ENCODE measurements around the gene ADD3.
A peak's percentile ranks its signal among the peaks of the same experiment; 100 is the strongest.

ADD3 gene

DNA sequence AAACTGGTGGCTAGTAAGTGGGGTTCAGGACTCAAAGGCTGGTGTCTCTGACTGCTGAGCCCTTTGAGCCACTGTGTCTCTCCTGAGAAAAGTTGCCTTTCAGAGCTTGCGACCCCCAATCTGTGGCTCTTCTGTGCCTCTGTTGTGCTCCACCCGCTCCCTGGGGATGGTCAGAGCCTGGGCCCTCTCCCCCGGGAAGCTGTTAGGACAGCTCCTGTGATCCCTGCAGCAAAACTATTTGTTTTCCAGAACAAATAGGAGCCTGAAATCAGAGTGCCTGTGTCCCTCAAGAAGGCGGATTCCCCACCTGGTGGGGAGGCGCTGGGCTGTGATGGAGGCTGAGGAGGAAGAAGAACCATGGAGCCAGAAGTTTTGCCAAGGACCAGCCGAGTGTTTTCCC lies 143.2 kb downstream of the ADD3 start:
- H3K9me3 Mint-ChIP-seq, result no peaks in the 10 kb centered on the region

DNA sequence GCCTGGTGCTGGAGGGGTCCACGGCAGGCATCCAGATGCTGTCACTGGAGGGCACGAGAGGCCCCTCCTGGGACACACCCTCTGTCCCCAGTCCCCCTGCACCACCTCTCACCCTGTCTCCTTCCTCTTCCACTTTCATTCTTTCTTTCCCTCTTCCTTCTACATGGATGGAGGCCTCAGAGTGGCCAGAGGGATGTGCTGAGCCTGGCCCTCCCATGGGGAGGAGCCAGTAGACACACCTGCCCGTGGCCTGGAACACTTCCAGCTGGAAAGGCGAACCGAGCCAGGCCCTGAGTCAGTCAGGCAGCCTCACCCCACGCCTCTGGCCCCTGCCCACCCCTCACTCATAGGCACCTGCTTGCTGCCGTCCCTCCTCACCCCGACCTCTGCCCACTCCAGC lies 143.7 kb downstream of the ADD3 start:
- TF ChIP-seq CTCF (IDR thresholded peaks at IDR 0.05), result no peak
- no peaks in the 10 kb centered on the region for H3K9me3 Mint-ChIP-seq
- peak; percentile 22 for DNase-seq
- H3K36me3 Mint-ChIP-seq (ENCODE audit: low read depth), result no peaks in the 10 kb centered on the region
- H3K4me3 Mint-ChIP-seq, result no peak overlapping the region
- H3K27me3 Mint-ChIP-seq (ENCODE audit: low read depth, poor library complexity), result peaks cover 15% of the 10 kb centered on the region
- peak overlapping the region; percentile 88 for H3K27ac Mint-ChIP-seq
- peaks cover 60% of the 10 kb centered on the region for H3K4me1 Mint-ChIP-seq

More for the DNA sequence above, 143.2 kb downstream of the ADD3 start:
- TF ChIP-seq CTCF (IDR thresholded peaks at IDR 0.05), result no peak
- H3K4me3 Mint-ChIP-seq, result no peak overlapping the region
- H3K27me3 Mint-ChIP-seq (ENCODE audit: low read depth, poor library complexity), result peaks cover 15% of the 10 kb centered on the region
- DNase-seq, result no peak
- no peaks in the 10 kb centered on the region for H3K36me3 Mint-ChIP-seq (ENCODE audit: low read depth)
- H3K4me1 Mint-ChIP-seq, result peaks cover 59% of the 10 kb centered on the region
- H3K27ac Mint-ChIP-seq, result peak overlapping the region; percentile 57

GRCh38 chr10:110151971-110152370 lies 144.2 kb downstream of the ADD3 start:
- peaks cover 19% of the 10 kb centered on the region for H3K27me3 Mint-ChIP-seq (ENCODE audit: low read depth, poor library complexity)
- H3K9me3 Mint-ChIP-seq, result no peaks in the 10 kb centered on the region
- H3K36me3 Mint-ChIP-seq (ENCODE audit: low read depth), result no peaks in the 10 kb centered on the region
- no peak overlapping the region for H3K4me3 Mint-ChIP-seq
- H3K4me1 Mint-ChIP-seq, result peaks cover 65% of the 10 kb centered on the region
- H3K27ac Mint-ChIP-seq, result peak overlapping the region; percentile 88
- peak; percentile 29 for DNase-seq
- no peak for TF ChIP-seq CTCF (IDR thresholded peaks at IDR 0.05)

DNA sequence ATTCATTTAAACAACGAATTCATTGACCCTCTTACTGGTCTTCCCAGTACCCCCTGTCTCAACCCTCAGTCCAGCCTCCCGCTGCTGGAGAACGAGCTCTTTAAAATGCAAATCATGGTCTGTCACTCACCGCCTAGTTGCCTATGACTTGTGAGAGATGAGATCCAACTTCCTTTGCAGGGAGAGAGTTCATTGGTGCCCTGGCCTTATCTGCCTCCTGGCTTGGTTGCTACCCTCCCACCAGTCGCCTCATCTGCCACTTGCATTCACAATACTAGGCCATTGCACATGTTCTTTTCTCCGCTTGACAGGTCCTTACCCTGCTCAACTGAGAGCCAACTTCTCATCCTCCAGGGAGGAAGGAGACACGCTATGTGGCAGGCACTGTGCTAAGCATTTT lies 145.6 kb downstream of the ADD3 start:
- TF ChIP-seq CTCF (IDR thresholded peaks at IDR 0.05), result no peak
- no peaks in the 10 kb centered on the region for H3K36me3 Mint-ChIP-seq (ENCODE audit: low read depth)
- no peaks in the 10 kb centered on the region for H3K9me3 Mint-ChIP-seq
- H3K27me3 Mint-ChIP-seq (ENCODE audit: low read depth, poor library complexity), result peaks cover 20% of the 10 kb centered on the region
- no peak for DNase-seq
- peaks cover 68% of the 10 kb centered on the region for H3K4me1 Mint-ChIP-seq
- no peak overlapping the region for H3K27ac Mint-ChIP-seq
- no peak overlapping the region for H3K4me3 Mint-ChIP-seq

DNA sequence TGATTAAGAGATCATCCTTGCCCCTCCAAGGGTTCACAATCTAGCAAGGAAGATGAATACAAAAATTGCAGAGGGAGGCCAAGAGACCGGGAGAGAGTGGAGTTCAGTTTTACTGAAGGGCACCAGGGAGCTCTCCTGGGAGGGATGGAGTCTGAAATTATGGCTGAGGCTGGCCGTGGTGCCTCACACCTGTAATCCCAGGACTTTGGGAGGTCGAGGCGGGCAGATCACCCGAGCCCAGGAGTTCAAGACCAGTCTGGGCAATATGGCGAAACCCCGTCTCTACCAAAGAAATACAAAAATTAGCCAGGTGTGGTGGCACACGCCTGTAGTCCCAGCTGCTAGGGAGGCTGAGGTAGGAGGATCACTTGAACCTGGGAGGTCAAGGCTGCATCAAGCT lies 148.3 kb downstream of the ADD3 start:
- H3K4me3 Mint-ChIP-seq, result no peak overlapping the region

More for the DNA sequence above, 148.3 kb downstream of the ADD3 start:
- Mint-ChIP-seq H3K9me3 (no peaks in the 10 kb centered on the region), H3K27ac (no peak overlapping the region), H3K36me3 (ENCODE audit: low read depth) (no peaks in the 10 kb centered on the region), H3K4me1 (peaks cover 50% of the 10 kb centered on the region), H3K27me3 (ENCODE audit: low read depth, poor library complexity) (peaks cover 20% of the 10 kb centered on the region)
- no peak for DNase-seq
- TF ChIP-seq CTCF (IDR thresholded peaks at IDR 0.05), result no peak

Data from nephron progenitor cell (in vitro differentiated cells).